Measurements from ENCODE around the gene TACC2.
"Not testable (repeated sequence)": the region's sequence is repeated elsewhere in the genome, so short reads cannot be mapped to it uniquely, and the experiment has no call there.

TACC2 gene

GRCh38 chr10:122097935-122098334 lies 109.0 kb downstream of the TACC2 start:
- Mint-ChIP-seq H3K4me3 (no peak overlapping the region), H3K4me1 (ENCODE audit: low read depth) (no peaks in the 10 kb centered on the region), H3K27me3 (ENCODE audit: low read depth) (no peaks in the 10 kb centered on the region), H3K27ac (no peak overlapping the region), H3K36me3 (ENCODE audit: low read depth) (no peaks in the 10 kb centered on the region), H3K9me3 (no peaks in the 10 kb centered on the region)

- Mint-ChIP-seq H3K36me3 (ENCODE audit: low read depth) (no peaks in the 10 kb centered on the region), H3K27me3 (ENCODE audit: low read depth) (no peaks in the 10 kb centered on the region)
These were observed 110.0 kb downstream of the TACC2 start for GRCh38 chr10:122098924-122099323.

GRCh38 chr10:122099562-122099961 lies 110.6 kb downstream of the TACC2 start:
- H3K27me3 Mint-ChIP-seq (ENCODE audit: low read depth): no peaks in the 10 kb centered on the region
- H3K27ac Mint-ChIP-seq: no peak overlapping the region
- H3K4me3 Mint-ChIP-seq: no peak overlapping the region
- no peaks in the 10 kb centered on the region for H3K9me3 Mint-ChIP-seq
- no peaks in the 10 kb centered on the region for H3K36me3 Mint-ChIP-seq (ENCODE audit: low read depth)
- no peaks in the 10 kb centered on the region for H3K4me1 Mint-ChIP-seq (ENCODE audit: low read depth)

More at GRCh38 chr10:122098924-122099323, 110.0 kb downstream of the TACC2 start:
- no peak overlapping the region for H3K4me3 Mint-ChIP-seq
- H3K9me3 Mint-ChIP-seq: no peaks in the 10 kb centered on the region
- no peaks in the 10 kb centered on the region for H3K4me1 Mint-ChIP-seq (ENCODE audit: low read depth)
- no peak overlapping the region for H3K27ac Mint-ChIP-seq

- Mint-ChIP-seq H3K9me3 (no peaks in the 10 kb centered on the region), H3K4me3 (no peak overlapping the region), H3K4me1 (ENCODE audit: low read depth) (no peaks in the 10 kb centered on the region), H3K27me3 (ENCODE audit: low read depth) (no peaks in the 10 kb centered on the region), H3K36me3 (ENCODE audit: low read depth) (no peaks in the 10 kb centered on the region), H3K27ac (no peak overlapping the region)
These were observed 113.3 kb downstream of the TACC2 start for GRCh38 chr10:122102146-122102868.

- no peak overlapping the region for H3K4me3 Mint-ChIP-seq
These were observed 114.0 kb downstream of the TACC2 start for GRCh38 chr10:122102869-122103525.

GRCh38 chr10:122103592-122103991 lies 114.6 kb downstream of the TACC2 start:
- H3K9me3 Mint-ChIP-seq: no peaks in the 10 kb centered on the region
- no peak overlapping the region for H3K4me3 Mint-ChIP-seq
- no peaks in the 10 kb centered on the region for H3K4me1 Mint-ChIP-seq (ENCODE audit: low read depth)
- no peaks in the 10 kb centered on the region for H3K27me3 Mint-ChIP-seq (ENCODE audit: low read depth)
- no peaks in the 10 kb centered on the region for H3K36me3 Mint-ChIP-seq (ENCODE audit: low read depth)
- H3K27ac Mint-ChIP-seq: no peak overlapping the region

More at GRCh38 chr10:122102869-122103525, 114.0 kb downstream of the TACC2 start:
- no peaks in the 10 kb centered on the region for H3K36me3 Mint-ChIP-seq (ENCODE audit: low read depth)
- H3K4me1 Mint-ChIP-seq (ENCODE audit: low read depth): no peaks in the 10 kb centered on the region
- no peaks in the 10 kb centered on the region for H3K9me3 Mint-ChIP-seq
- no peaks in the 10 kb centered on the region for H3K27me3 Mint-ChIP-seq (ENCODE audit: low read depth)
- H3K27ac Mint-ChIP-seq: no peak overlapping the region

- peaks cover 24% of the 10 kb centered on the region for H3K27me3 Mint-ChIP-seq (ENCODE audit: low read depth)
- not testable (repeated sequence) for H3K36me3 Mint-ChIP-seq (ENCODE audit: low read depth); H3K4me3 Mint-ChIP-seq; H3K9me3 Mint-ChIP-seq; H3K27ac Mint-ChIP-seq; H3K4me1 Mint-ChIP-seq (ENCODE audit: low read depth)
These were observed 119.8 kb downstream of the TACC2 start for GRCh38 chr10:122108786-122109185.

GRCh38 chr10:122112021-122112616 lies 123.2 kb downstream of the TACC2 start:
- peaks cover 44% of the 10 kb centered on the region for H3K27me3 Mint-ChIP-seq (ENCODE audit: low read depth)
- no peaks in the 10 kb centered on the region for H3K9me3 Mint-ChIP-seq
- H3K4me3 Mint-ChIP-seq: no peak overlapping the region
- no peaks in the 10 kb centered on the region for H3K36me3 Mint-ChIP-seq (ENCODE audit: low read depth)
- H3K27ac Mint-ChIP-seq: no peak overlapping the region
- no peaks in the 10 kb centered on the region for H3K4me1 Mint-ChIP-seq (ENCODE audit: low read depth)

GRCh38 chr10:122112625-122113160 lies 123.7 kb downstream of the TACC2 start:
- peaks cover 44% of the 10 kb centered on the region for H3K27me3 Mint-ChIP-seq (ENCODE audit: low read depth)
- H3K27ac Mint-ChIP-seq: no peak overlapping the region
- H3K9me3 Mint-ChIP-seq: no peaks in the 10 kb centered on the region
- no peaks in the 10 kb centered on the region for H3K36me3 Mint-ChIP-seq (ENCODE audit: low read depth)
- H3K4me1 Mint-ChIP-seq (ENCODE audit: low read depth): no peaks in the 10 kb centered on the region
- no peak overlapping the region for H3K4me3 Mint-ChIP-seq

- Mint-ChIP-seq H3K36me3 (ENCODE audit: low read depth) (no peaks in the 10 kb centered on the region), H3K4me1 (ENCODE audit: low read depth) (no peaks in the 10 kb centered on the region), H3K9me3 (no peaks in the 10 kb centered on the region), H3K27me3 (ENCODE audit: low read depth) (peaks cover 44% of the 10 kb centered on the region), H3K4me3 (no peak overlapping the region), H3K27ac (no peak overlapping the region)
These were observed 124.4 kb downstream of the TACC2 start for GRCh38 chr10:122113161-122113944.

GRCh38 chr10:122113945-122114747 lies 125.2 kb downstream of the TACC2 start:
- H3K4me3 Mint-ChIP-seq: no peak overlapping the region
- no peak overlapping the region for H3K27ac Mint-ChIP-seq
- no peaks in the 10 kb centered on the region for H3K9me3 Mint-ChIP-seq
- no peaks in the 10 kb centered on the region for H3K4me1 Mint-ChIP-seq (ENCODE audit: low read depth)
- peaks cover 44% of the 10 kb centered on the region for H3K27me3 Mint-ChIP-seq (ENCODE audit: low read depth)
- no peaks in the 10 kb centered on the region for H3K36me3 Mint-ChIP-seq (ENCODE audit: low read depth)

GRCh38 chr10:122115874-122116273 lies 126.9 kb downstream of the TACC2 start:
- Mint-ChIP-seq H3K4me3 (no peak overlapping the region), H3K27me3 (ENCODE audit: low read depth) (peaks cover 36% of the 10 kb centered on the region), H3K36me3 (ENCODE audit: low read depth) (no peaks in the 10 kb centered on the region), H3K27ac (no peak overlapping the region), H3K9me3 (no peaks in the 10 kb centered on the region), H3K4me1 (ENCODE audit: low read depth) (no peaks in the 10 kb centered on the region)

- Mint-ChIP-seq H3K36me3 (ENCODE audit: low read depth) (no peaks in the 10 kb centered on the region), H3K27me3 (ENCODE audit: low read depth) (peaks cover 32% of the 10 kb centered on the region), H3K9me3 (no peaks in the 10 kb centered on the region), H3K27ac (no peak overlapping the region), H3K4me1 (ENCODE audit: low read depth) (no peaks in the 10 kb centered on the region), H3K4me3 (no peak overlapping the region)
These were observed 127.4 kb downstream of the TACC2 start for GRCh38 chr10:122116331-122116730.

GRCh38 chr10:122117475-122117874 lies 128.5 kb downstream of the TACC2 start:
- H3K9me3 Mint-ChIP-seq: no peaks in the 10 kb centered on the region
- no peaks in the 10 kb centered on the region for H3K4me1 Mint-ChIP-seq (ENCODE audit: low read depth)
- peaks cover 22% of the 10 kb centered on the region for H3K27me3 Mint-ChIP-seq (ENCODE audit: low read depth)
- H3K27ac Mint-ChIP-seq: no peak overlapping the region
- H3K36me3 Mint-ChIP-seq (ENCODE audit: low read depth): no peaks in the 10 kb centered on the region
- H3K4me3 Mint-ChIP-seq: no peak overlapping the region

Data from T-helper 1 cell treated with Interleukin-12 subunit alpha and Interleukin-12 subunit beta and Interleukin-4 antibody, amounts not matched to agents 30 μg/mL and 1 μg/mL, for 36 hours (primary cell).